ENCODE results near the gene NUP58. TPM values are rescaled to one million over a fixed set of nuclear protein-coding genes. Genes with fewer than 3 reads are reported as not detected.

Gene NUP58
- total RNA-seq, 1 experiment from 2014 or later, result 46.1 TPM

DNA sequence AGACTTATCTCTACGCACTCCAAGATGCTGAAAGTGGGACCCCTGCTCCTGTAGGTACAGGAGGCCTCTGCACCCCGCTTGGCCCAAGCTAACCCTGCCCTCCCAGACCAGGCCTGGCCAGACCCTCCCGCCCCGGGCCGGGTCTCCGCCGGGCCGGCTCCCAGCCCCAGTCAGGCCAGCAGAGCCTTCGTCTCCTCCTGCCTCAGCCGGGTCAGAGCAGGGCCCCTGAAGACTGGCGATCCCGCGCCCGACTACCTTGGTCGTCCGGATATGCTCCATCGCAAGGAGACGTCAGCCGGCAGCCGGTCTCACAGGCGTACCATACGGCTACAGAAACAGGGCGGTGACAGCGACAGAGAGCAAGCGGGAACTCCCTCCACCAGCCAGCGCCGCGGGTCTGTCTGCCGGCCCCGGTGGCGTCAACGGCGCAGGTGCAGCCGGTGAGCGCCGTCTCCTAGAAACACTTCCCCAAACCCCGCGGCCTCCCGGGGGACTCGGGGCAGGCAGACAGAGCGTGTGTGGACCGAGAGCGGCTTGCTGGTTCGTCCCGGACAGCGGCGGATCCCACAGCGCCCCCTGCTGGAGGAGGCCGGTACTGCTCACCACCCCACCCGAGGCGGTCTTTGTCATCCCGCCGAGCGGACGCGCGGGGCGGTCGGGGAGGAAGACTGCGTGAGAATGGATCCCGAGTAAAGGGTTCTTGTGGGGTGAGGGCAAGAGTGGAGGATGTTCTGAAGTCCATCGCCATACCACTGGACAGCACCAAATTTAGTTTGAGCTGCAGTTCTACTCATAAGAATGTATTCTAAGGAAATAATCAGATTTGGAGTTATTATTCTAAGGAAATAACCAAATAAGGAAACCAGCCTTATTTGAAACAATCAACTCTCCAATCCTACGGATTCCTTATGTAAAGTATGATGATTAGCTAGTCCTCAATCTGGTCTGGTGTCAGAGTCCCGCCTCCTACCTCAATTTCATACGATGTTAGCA is 14.2 kb upstream of the NUP58 start, which contains the start of gene MTMR6:
Gene MTMR6 (minus strand): TSS at position 520 of the 993 bp plus-strand sequence. CDS start 241 bp downstream, at position 279.
- peaks cover 44% of the 10 kb centered on the region for H3K79me2 ChIP-seq (ENCODE audit: low read length)
- BruUV-seq (replicated peaks), result no TSS peak
- peak; percentile 94 for ATAC-seq
- TF ChIP-seq EZH2phosphoT487 (IDR thresholded peaks at IDR 0.05; ENCODE audit: borderline replicate concordance, low read length) (no peak), EZH2 (IDR thresholded peaks at IDR 0.05; ENCODE audit: low read length, unreplicated experiment) (no peak)
- TF ChIP-seq, protein P1, sequence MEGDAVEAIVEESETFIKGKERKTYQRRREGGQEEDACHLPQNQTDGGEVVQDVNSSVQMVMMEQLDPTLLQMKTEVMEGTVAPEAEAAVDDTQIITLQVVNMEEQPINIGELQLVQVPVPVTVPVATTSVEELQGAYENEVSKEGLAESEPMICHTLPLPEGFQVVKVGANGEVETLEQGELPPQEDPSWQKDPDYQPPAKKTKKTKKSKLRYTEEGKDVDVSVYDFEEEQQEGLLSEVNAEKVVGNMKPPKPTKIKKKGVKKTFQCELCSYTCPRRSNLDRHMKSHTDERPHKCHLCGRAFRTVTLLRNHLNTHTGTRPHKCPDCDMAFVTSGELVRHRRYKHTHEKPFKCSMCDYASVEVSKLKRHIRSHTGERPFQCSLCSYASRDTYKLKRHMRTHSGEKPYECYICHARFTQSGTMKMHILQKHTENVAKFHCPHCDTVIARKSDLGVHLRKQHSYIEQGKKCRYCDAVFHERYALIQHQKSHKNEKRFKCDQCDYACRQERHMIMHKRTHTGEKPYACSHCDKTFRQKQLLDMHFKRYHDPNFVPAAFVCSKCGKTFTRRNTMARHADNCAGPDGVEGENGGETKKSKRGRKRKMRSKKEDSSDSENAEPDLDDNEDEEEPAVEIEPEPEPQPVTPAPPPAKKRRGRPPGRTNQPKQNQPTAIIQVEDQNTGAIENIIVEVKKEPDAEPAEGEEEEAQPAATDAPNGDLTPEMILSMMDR (conservative IDR thresholded peaks at IDR 0.05; ENCODE audit: low read depth, low read length), result peak; percentile 87
- peak within 1 kb of the TSS; percentile 79 for H3K4me2 ChIP-seq (ENCODE audit: low read length)
- no peaks in the 10 kb centered on the region for H3K36me3 ChIP-seq (ENCODE audit: low read depth, low read length)
- H3K27ac ChIP-seq (ENCODE audit: low read length), result peak within 1 kb of the TSS; percentile 35
- DNase-seq, result peak; percentile 82
- no peaks in the 10 kb centered on the region for H3K27me3 ChIP-seq (ENCODE audit: low read length)
- POLR2A ChIA-PET (ENCODE audit: unreplicated experiment), result no interaction called here
- H2AFZ ChIP-seq (ENCODE audit: low read length), result peak within 1 kb of the TSS; percentile 96
- H3K9me3 ChIP-seq (ENCODE audit: low read length), result no peaks in the 10 kb centered on the region
- H3K4me1 ChIP-seq (ENCODE audit: insufficient read depth, low read length), result peaks cover 9% of the 10 kb centered on the region
- H3K9me2 ChIP-seq (replicated peaks; ENCODE audit: low read length), result no peaks in the 10 kb centered on the region
- H3K9ac ChIP-seq (ENCODE audit: low read length), result peak within 1 kb of the TSS; percentile 83
- H3F3A ChIP-seq (ENCODE audit: low read length, unreplicated experiment), result no peaks in the 10 kb centered on the region
- intact Hi-C loops (cut with micrococcal nuclease), result loop anchor here (1.0 to 5.0 kb wide), 3 partner anchors 35 to 202 kb away; no protein-coding TSS in a partner anchor
- CTCF ChIA-PET, result no interaction called here
- H3K4me3 ChIP-seq (ENCODE audit: low read length), result peak within 1 kb of the TSS; percentile 94
- H4K20me1 ChIP-seq (ENCODE audit: low read length), result no peaks in the 10 kb centered on the region

DNA sequence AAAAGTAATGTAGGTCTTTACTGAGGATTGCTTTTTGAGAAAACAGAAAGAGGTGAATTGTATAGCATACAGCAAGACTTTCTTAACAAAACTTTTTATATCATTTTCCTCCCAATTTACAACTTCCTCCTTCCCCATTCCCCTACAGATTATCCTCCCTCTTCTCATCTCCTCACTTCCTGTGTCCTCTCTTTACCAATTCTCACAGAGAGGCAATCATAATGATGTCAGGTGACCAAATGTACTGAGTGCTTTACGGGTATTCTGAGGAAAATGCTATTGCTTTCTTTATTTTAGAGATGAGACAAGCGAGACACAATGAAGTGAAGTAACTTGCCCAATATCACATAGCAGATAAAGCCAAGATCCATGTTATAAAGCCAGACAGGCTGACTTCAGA is 12.5 kb upstream of the NUP58 start:
- no peak overlapping the region for H3K9ac ChIP-seq (ENCODE audit: low read length)
- H3K4me3 ChIP-seq (ENCODE audit: low read length), result no peak overlapping the region
- no peaks in the 10 kb centered on the region for H3K9me3 ChIP-seq (ENCODE audit: low read length)
- peaks cover 9% of the 10 kb centered on the region for H3K4me1 ChIP-seq (ENCODE audit: insufficient read depth, low read length)
- H3K79me2 ChIP-seq (ENCODE audit: low read length), result peaks cover 31% of the 10 kb centered on the region
- TF ChIP-seq EZH2 (IDR thresholded peaks at IDR 0.05; ENCODE audit: low read length, unreplicated experiment), result no peak
- TF ChIP-seq EZH2phosphoT487 (IDR thresholded peaks at IDR 0.05; ENCODE audit: borderline replicate concordance, low read length), result no peak
- TF ChIP-seq, protein P1 (conservative IDR thresholded peaks at IDR 0.05; ENCODE audit: low read depth, low read length), result no peak
- no TSS peak for BruUV-seq (replicated peaks)
- H3K9me2 ChIP-seq (replicated peaks; ENCODE audit: low read length), result no peaks in the 10 kb centered on the region
- H2AFZ ChIP-seq (ENCODE audit: low read length), result peak overlapping the region; percentile 57
- H3F3A ChIP-seq (ENCODE audit: low read length, unreplicated experiment), result no peaks in the 10 kb centered on the region
- no peak overlapping the region for H3K4me2 ChIP-seq (ENCODE audit: low read length)
- H3K27me3 ChIP-seq (ENCODE audit: low read length), result no peaks in the 10 kb centered on the region
- intact Hi-C loops (cut with micrococcal nuclease), result loop anchor here (5.0 kb wide), 1 partner anchor 37 kb away; no protein-coding TSS in a partner anchor
- no peaks in the 10 kb centered on the region for H3K36me3 ChIP-seq (ENCODE audit: low read depth, low read length)
- ATAC-seq (no peak), DNase-seq (no peak)
- H4K20me1 ChIP-seq (ENCODE audit: low read length), result no peaks in the 10 kb centered on the region
- H3K27ac ChIP-seq (ENCODE audit: low read length), result no peak overlapping the region
- CTCF ChIA-PET, result no interaction called here
- POLR2A ChIA-PET (ENCODE audit: unreplicated experiment), result no interaction called here
